ENCODE data around the gene PLPPR4. TPM values are rescaled to one million over a fixed set of nuclear protein-coding genes. Genes with fewer than 3 reads are reported as not detected.

PLPPR4 gene
- total and polyA plus RNA-seq, 2 donors (not counting 1 experiment from before 2014, with no cell fraction given): not detected

- DNase-seq (no peak), ATAC-seq (ENCODE audit: low read depth) (no peak)
- Histone ChIP-seq H3K4me2 (replicated peaks; ENCODE audit: low read depth, low read length, poor library complexity, severe bottlenecking) (no peak overlapping the region), H3K4me1 (ENCODE audit: control insufficient read depth in 2 of 2, insufficient read depth in 2 of 2, low read length in 2 of 2) (no peaks in the 10 kb centered on the region), H3K27ac (ENCODE audit: low read length in 2 of 2) (no peak overlapping the region), H2AFZ (ENCODE audit: insufficient read depth, low read depth, low read length, poor library complexity, severe bottlenecking) (no peak overlapping the region), H3K27me3 (replicated peaks in 1 of 4; ENCODE audit: control extremely low read depth in 1 of 4, control insufficient read depth in 3 of 4, insufficient read depth in 4 of 4, low read length in 3 of 4) (no peaks in the 10 kb centered on the region), H3K79me2 (ENCODE audit: control insufficient read depth, insufficient read depth, low read length) (no peaks in the 10 kb centered on the region), H4K20me1 (ENCODE audit: control insufficient read depth, insufficient read depth, low read length, poor library complexity, severe bottlenecking) (no peaks in the 10 kb centered on the region), H3K9me3 (ENCODE audit: control extremely low read depth in 1 of 3, control insufficient read depth in 2 of 3, insufficient read depth in 1 of 3, low read length in 2 of 3) (no peaks in the 10 kb centered on the region), H3K9ac (ENCODE audit: low read length) (no peak overlapping the region), H3K4me3 (ENCODE audit: control extremely low read depth in 1 of 5, extremely low read depth in 1 of 5, insufficient read depth in 1 of 5, low read depth in 2 of 5, low read length in 4 of 5) (no peak overlapping the region), H3K36me3 (replicated peaks in 1 of 2; ENCODE audit: control extremely low read depth in 1 of 2, control insufficient read depth in 1 of 2, extremely low read depth in 1 of 2, insufficient read depth in 2 of 2, low read length in 1 of 2) (no peaks in the 10 kb centered on the region)
- Mint-ChIP-seq H3K9me3 (ENCODE audit: insufficient read depth) (peaks cover 3% of the 10 kb centered on the region), H3K27ac (no peak overlapping the region), H3K27me3 (peaks cover 6% of the 10 kb centered on the region), H3K4me1 (no peaks in the 10 kb centered on the region), H3K4me3 (no peak overlapping the region)
- no peak for TF ChIP-seq CTCF (IDR thresholded peaks at IDR 0.05)
- TF ChIP-seq EZH2 (IDR thresholded peaks at IDR 0.05; ENCODE audit: borderline replicate concordance, insufficient read depth, low read depth, low read length, poor library complexity, severe bottlenecking): no peak
- POLR2A ChIA-PET: no interaction called here
- no CpG with 5 or more reads among the region's 1 CpG for WGBS (ENCODE audit: insufficient coverage)
- CTCF ChIA-PET: no interaction called here
- intact Hi-C loops (cut with micrococcal nuclease): no loop called here
Observed at GRCh38 chr1:99270646-99271045, 6.4 kb downstream of the PLPPR4 start.

- CTCF ChIA-PET: no interaction called here
- no peaks in the 10 kb centered on the region for H3K9me3 ChIP-seq (ENCODE audit: control extremely low read depth in 1 of 3, control insufficient read depth in 2 of 3, insufficient read depth in 1 of 3, low read length in 2 of 3)
- H3K79me2 ChIP-seq (ENCODE audit: control insufficient read depth, insufficient read depth, low read length): no peaks in the 10 kb centered on the region
- H3K27me3 Mint-ChIP-seq: peaks cover 2% of the 10 kb centered on the region
- no peaks in the 10 kb centered on the region for H3K27me3 ChIP-seq (replicated peaks in 1 of 4; ENCODE audit: control extremely low read depth in 1 of 4, control insufficient read depth in 3 of 4, insufficient read depth in 4 of 4, low read length in 3 of 4)
- H4K20me1 ChIP-seq (ENCODE audit: control insufficient read depth, insufficient read depth, low read length, poor library complexity, severe bottlenecking): no peaks in the 10 kb centered on the region
- H3K9ac ChIP-seq (ENCODE audit: low read length): no peak overlapping the region
- peaks cover 3% of the 10 kb centered on the region for H3K9me3 Mint-ChIP-seq (ENCODE audit: insufficient read depth)
- H2AFZ ChIP-seq (ENCODE audit: insufficient read depth, low read depth, low read length, poor library complexity, severe bottlenecking): no peak overlapping the region
- DNase-seq (no peak), ATAC-seq (ENCODE audit: low read depth) (no peak)
- intact Hi-C loops (cut with micrococcal nuclease): no loop called here
- TF ChIP-seq CTCF (IDR thresholded peaks at IDR 0.05) (no peak), EZH2 (IDR thresholded peaks at IDR 0.05; ENCODE audit: borderline replicate concordance, insufficient read depth, low read depth, low read length, poor library complexity, severe bottlenecking) (no peak)
- H3K4me1 Mint-ChIP-seq: no peaks in the 10 kb centered on the region
- no peak overlapping the region for H3K4me3 ChIP-seq (ENCODE audit: control extremely low read depth in 1 of 5, extremely low read depth in 1 of 5, insufficient read depth in 1 of 5, low read depth in 2 of 5, low read length in 4 of 5)
- H3K4me3 Mint-ChIP-seq: no peak overlapping the region
- no peak overlapping the region for H3K27ac Mint-ChIP-seq
- H3K4me1 ChIP-seq (ENCODE audit: control insufficient read depth in 2 of 2, insufficient read depth in 2 of 2, low read length in 2 of 2): no peaks in the 10 kb centered on the region
- H3K27ac ChIP-seq (ENCODE audit: low read length in 2 of 2): no peak overlapping the region
- H3K4me2 ChIP-seq (replicated peaks; ENCODE audit: low read depth, low read length, poor library complexity, severe bottlenecking): no peak overlapping the region
- no peaks in the 10 kb centered on the region for H3K36me3 ChIP-seq (replicated peaks in 1 of 2; ENCODE audit: control extremely low read depth in 1 of 2, control insufficient read depth in 1 of 2, extremely low read depth in 1 of 2, insufficient read depth in 2 of 2, low read length in 1 of 2)
- POLR2A ChIA-PET: no interaction called here
Observed at GRCh38 chr1:99271249-99271648, 7.0 kb downstream of the PLPPR4 start.

All from B cell (primary cell).